MM.1S (cell line): ENCODE results near the gene TRAPPC10.

Experiments used
- DNase-seq: peaks from one replicate; pipeline ENCODE4 v3.0.0-alpha.2; 2015
- H2AFZ ChIP-seq: fragments of 300-600 bp; sonication (generic); 2 replicates; pipeline ENCODE4 v1.6.0; 2016; ENCODE audit warnings: antibody characterized with exemption, low read length
- H3F3A ChIP-seq: fragments of 300-600 bp; sonication (generic); 2 replicates; pipeline ENCODE4 v1.6.1; 2016; ENCODE audit warnings: mild to moderate bottlenecking, antibody characterized with exemption, low read length, moderate library complexity, mixed read lengths; ENCODE audit not compliant: insufficient read depth
- H3K27ac ChIP-seq: fragments of 300-600 bp; sonication (generic); 2 replicates; pipeline ENCODE4 v1.5.1; 2016; ENCODE audit warnings: mild to moderate bottlenecking, low read length
- H3K27me3 ChIP-seq: fragments of 300-600 bp; sonication (generic); replicated peaks from 2 replicates; pipeline ENCODE4 v1.6.0; 2016; ENCODE audit warnings: low read length; ENCODE audit not compliant: insufficient read depth
- H3K36me3 ChIP-seq: fragments of 300-600 bp; sonication (generic); replicated peaks from 2 replicates; pipeline ENCODE4 v1.6.1; 2016; ENCODE audit warnings: mild to moderate bottlenecking, low read length, mixed read lengths; ENCODE audit not compliant: insufficient read depth
- H3K4me1 ChIP-seq: fragments of 300-600 bp; sonication (generic); 2 replicates; pipeline ENCODE4 v1.6.1; 2016; ENCODE audit warnings: low read length, mixed read lengths
- H3K4me2 ChIP-seq: fragments of 300-600 bp; sonication (generic); 2 replicates; pipeline ENCODE4 v1.6.0; 2016; ENCODE audit warnings: low read depth, low read length
- H3K4me3 ChIP-seq: fragments of 300-600 bp; sonication (generic); 2 replicates; pipeline ENCODE4 v1.5.1; 2016; ENCODE audit warnings: low read length, mixed read lengths
- H3K79me2 ChIP-seq: fragments of 300-600 bp; sonication (generic); 2 replicates; pipeline ENCODE4 v1.6.1; 2016; ENCODE audit warnings: mixed run types, low read length, mixed read lengths
- H3K9ac ChIP-seq: fragments of 300-600 bp; sonication (generic); 2 replicates; pipeline ENCODE4 v1.6.1; 2016; ENCODE audit warnings: low read length, mixed read lengths
- H3K9me2 ChIP-seq: fragments of 300-600 bp; sonication (generic); replicated peaks from 2 replicates; pipeline ENCODE4 v1.6.1; 2016; ENCODE audit warnings: mild to moderate bottlenecking, low read length, mixed read lengths; ENCODE audit not compliant: insufficient read depth
- H3K9me3 ChIP-seq: fragments of 300-600 bp; sonication (generic); replicated peaks from 2 replicates; pipeline ENCODE4 v1.6.1; 2016; ENCODE audit warnings: mild to moderate bottlenecking, low read length, mixed read lengths; ENCODE audit not compliant: insufficient read depth
- H4K20me1 ChIP-seq: fragments of 300-600 bp; sonication (generic); 2 replicates; pipeline ENCODE4 v1.6.1; 2016; ENCODE audit warnings: mild to moderate bottlenecking, low read length, moderate library complexity, mixed read lengths; ENCODE audit not compliant: insufficient read depth
- CTCF ChIP-seq: fragments of 300-600 bp; sonication (generic); IDR thresholded peaks from 2 replicates; pipeline ENCODE4 v1.5.1; 2016; ENCODE audit warnings: antibody characterized with exemption, low read length, mixed read lengths
- EZH2 ChIP-seq: fragments of 300-600 bp; sonication (generic); optimal IDR thresholded peaks from 2 replicates; pipeline ENCODE3; 2017; ENCODE audit warnings: low read depth, mild to moderate bottlenecking, antibody characterized with exemption, low read length, mixed read lengths
- EZH2phosphoT487 ChIP-seq: fragments of 300-600 bp; sonication (generic); IDR thresholded peaks from 2 replicates; pipeline ENCODE4 v1.6.1; 2018; ENCODE audit warnings: antibody characterized with exemption, low read length

TRAPPC10 gene

GRCh38 chr21:44082648-44083440, 70.7 kb downstream of the TRAPPC10 start:
- Histone ChIP-seq H3K4me1 (no peaks in the 10 kb centered on the region), H3F3A (no peaks in the 10 kb centered on the region), H3K4me3 (no peak overlapping the region), H2AFZ (no peak overlapping the region), H3K36me3 (peaks cover 15% of the 10 kb centered on the region), H3K27ac (no peak overlapping the region), H3K9ac (no peak overlapping the region), H3K4me2 (no peak overlapping the region), H3K9me2 (no peaks in the 10 kb centered on the region), H3K27me3 (no peaks in the 10 kb centered on the region), H3K79me2 (peaks cover 11% of the 10 kb centered on the region; the same call in 1 of the 2 replicates), H3K9me3 (no peaks in the 10 kb centered on the region), H4K20me1 (no peaks in the 10 kb centered on the region)
- no peak for DNase-seq
- TF ChIP-seq EZH2 (no peak), CTCF (no peak), EZH2phosphoT487 (no peak)

- TF ChIP-seq EZH2: no peak
- Histone ChIP-seq H3F3A (no peaks in the 10 kb centered on the region), H2AFZ (no peak overlapping the region), H3K4me3 (no peak overlapping the region), H3K4me2 (no peak overlapping the region), H3K9ac (no peak overlapping the region), H3K9me2 (no peaks in the 10 kb centered on the region), H3K4me1 (no peaks in the 10 kb centered on the region), H3K9me3 (no peaks in the 10 kb centered on the region), H3K36me3 (peaks cover 18% of the 10 kb centered on the region), H3K27me3 (no peaks in the 10 kb centered on the region), H3K79me2 (peaks cover 11% of the 10 kb centered on the region; the same call in 1 of the 2 replicates), H4K20me1 (no peaks in the 10 kb centered on the region), H3K27ac (no peak overlapping the region)
- no peak for DNase-seq
Observed at GRCh38 chr21:44083631-44084291, 71.7 kb downstream of the TRAPPC10 start.

GRCh38 chr21:44084496-44085241, 72.6 kb downstream of the TRAPPC10 start:
- TF ChIP-seq EZH2 (no peak), CTCF (no peak), EZH2phosphoT487 (no peak)
- no peaks in the 10 kb centered on the region for H3F3A ChIP-seq
- no peak overlapping the region for H3K4me2 ChIP-seq
- H3K9me2 ChIP-seq: no peaks in the 10 kb centered on the region
- H3K9ac ChIP-seq: no peak overlapping the region
- H3K27me3 ChIP-seq: no peaks in the 10 kb centered on the region
- H4K20me1 ChIP-seq: no peaks in the 10 kb centered on the region
- H3K4me1 ChIP-seq: no peaks in the 10 kb centered on the region
- no peak overlapping the region for H2AFZ ChIP-seq
- H3K4me3 ChIP-seq: no peak overlapping the region
- DNase-seq: no peak
- H3K79me2 ChIP-seq: peaks cover 11% of the 10 kb centered on the region; the same call in 1 of the 2 replicates
- H3K27ac ChIP-seq: no peak overlapping the region
- H3K36me3 ChIP-seq: peaks cover 18% of the 10 kb centered on the region
- no peaks in the 10 kb centered on the region for H3K9me3 ChIP-seq
